HG03095 (cell line): ENCODE measurements around the gene NEDD8.
"Not testable (repeated sequence)": the region's sequence is repeated elsewhere in the genome, so short reads cannot be mapped to it uniquely, and the experiment has no call there.

Experiments
- ATAC-seq: cut with Tn5 transposase; IDR thresholded peaks from one replicate; pipeline ENCODE4 v1.9.1; 2021; ENCODE audit warnings: moderate library complexity; ENCODE audit not compliant: unreplicated experiment

NEDD8 gene

DNA sequence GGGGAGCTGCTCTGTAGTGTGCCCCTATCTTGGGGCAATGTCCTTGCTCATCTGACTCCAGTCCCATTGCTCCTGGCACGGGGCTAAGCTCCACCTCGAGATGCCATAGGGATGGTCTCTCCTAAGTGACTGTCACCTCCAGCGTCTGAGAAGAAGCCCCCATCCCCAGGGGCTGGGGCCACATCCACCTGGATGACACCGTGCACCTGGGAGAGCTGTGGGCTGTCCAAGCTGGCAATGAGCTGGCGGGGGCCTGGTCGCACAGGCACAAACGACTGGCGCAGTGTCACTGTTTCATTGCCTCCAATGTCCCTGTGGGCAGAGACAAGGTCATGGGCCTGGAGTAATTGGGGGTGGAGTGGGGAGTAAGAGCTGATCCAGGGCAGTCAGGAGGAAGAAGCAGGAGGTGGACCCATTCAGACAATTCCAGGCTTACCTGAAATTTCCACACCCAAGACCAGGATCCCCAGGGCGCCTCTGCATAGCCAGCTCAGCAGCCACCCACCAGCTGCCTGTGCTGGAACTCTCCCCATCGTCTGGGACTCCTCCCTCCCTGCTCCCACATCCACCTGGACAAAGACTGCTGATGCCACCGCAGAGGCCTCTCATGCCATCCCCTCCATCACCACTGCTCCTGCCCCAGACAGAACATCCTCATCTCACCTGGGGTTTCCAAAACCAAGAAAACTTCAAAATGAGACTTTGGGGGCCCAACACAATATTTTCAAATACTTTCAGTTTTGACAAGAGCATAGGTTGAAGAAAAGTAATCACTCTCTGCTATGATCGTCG lies 17.3 kb upstream of the NEDD8 start:
- ATAC-seq, result no peak

DNA sequence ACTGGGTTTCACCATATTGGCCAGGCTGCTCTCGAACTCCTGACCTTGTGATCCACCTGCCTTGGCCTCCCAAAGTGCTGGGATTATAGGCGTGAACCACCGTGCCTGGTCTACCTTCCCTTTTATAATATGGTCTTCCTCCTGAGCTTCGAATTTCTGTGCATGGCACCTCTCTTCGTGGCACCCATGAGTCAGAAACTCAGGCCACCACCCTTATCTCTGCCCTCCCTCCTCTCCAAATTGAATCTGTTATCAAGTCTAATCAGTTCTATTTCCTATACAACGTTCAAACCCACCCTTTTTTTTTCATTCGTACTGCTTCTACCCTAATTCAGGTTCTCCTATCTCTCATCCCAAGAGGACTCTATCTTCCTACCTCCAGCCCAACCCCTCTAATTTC lies 15.3 kb upstream of the NEDD8 start:
- no peak for ATAC-seq

DNA sequence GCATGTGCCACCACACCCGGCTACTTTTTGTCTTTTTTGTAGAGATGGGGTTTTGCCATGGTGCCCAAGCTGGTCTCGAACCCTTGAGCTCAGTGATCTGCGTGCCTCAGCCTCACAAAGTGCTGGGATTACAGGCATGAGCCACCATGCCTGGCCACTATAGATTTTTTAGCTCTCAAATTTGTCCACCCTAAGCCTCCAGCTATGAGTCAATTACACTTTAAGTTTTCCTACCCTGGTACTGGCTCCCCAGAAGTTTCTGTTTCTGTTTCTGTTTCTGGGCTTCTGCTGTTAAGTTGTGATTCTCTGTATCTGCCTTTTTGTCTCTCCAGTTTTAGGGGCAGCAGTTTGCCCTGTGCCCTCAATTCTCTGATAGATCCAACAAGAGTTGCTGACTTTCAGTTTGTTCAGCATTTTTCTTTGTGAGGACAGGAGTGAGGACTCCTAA lies 14.6 kb upstream of the NEDD8 start:
- no peak for ATAC-seq

DNA sequence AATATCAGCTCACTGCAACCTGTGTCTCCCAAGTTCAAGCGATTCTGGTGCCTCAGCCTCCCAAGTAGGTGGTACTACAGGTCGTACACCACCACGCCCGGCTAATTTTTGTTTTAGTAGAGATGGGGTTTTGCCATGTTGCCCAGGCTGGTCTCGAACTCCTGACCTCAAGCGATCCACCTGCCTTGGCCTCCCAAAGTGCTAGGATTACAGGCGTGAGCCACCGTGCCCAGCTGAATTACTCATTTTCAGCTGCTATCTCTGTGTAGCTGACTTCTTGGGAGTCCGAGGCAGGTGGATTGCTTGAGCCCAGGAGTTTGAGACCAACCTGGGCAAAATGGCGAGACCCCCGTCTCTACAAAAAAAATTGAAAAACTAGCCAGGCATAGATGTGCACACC lies 13.2 kb upstream of the NEDD8 start:
- ATAC-seq, result not testable (repeated sequence)

DNA sequence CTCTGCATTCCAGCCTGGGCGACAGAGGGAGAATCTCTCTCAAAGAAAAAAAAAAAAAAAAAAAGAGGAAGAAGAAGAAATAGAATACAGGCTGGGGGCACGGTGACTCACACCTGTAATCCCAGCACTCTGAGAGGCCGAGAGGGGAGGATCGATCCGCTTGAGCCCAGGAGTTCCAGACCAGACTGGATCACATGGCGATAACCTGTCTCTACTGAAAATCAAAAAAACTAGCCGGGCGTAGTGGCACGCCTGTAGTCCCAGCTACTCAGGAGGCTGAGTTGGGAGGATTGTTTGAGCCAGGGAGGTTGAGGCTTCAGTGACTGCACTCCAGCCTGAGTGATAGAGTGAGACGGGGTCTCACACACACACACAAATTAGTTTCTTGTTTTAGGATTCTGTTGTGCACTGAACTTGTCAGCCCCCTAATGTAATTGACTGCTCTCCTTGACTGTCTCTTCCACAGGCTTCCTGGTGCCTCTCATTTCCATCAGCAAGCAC lies 11.2 kb upstream of the NEDD8 start:
- ATAC-seq, result no peak

DNA sequence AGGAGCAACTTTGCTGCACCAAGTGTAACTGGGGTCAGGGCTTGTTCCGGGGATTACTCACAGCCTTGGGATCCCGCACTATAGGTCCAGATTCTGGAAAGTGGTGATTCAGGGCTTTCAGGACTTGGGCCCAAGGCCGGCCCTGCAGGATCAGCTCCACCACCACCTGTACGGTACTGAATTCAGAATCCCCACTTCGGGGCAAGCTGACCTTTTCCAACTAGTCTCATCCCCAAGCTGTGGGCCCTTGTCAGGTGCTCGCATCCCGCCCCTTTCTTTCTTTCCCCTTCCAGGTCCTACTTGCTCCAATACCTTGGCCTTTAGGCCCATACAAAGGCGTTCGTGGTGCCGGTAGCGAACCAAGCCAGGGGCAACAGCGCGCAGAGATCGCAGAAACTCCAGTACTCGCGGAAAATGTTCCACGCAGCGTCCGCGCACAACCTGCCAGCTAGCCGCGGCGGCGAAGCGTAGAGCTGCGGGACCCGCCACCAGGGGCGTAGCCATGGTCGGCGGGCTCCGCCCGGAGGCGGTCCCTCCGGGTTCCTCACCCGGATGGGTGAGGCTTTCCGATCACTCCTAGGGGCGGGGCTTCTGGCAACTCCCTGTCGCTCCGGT lies 9.8 kb upstream of the NEDD8 start:
- peak; percentile 81 for ATAC-seq

DNA sequence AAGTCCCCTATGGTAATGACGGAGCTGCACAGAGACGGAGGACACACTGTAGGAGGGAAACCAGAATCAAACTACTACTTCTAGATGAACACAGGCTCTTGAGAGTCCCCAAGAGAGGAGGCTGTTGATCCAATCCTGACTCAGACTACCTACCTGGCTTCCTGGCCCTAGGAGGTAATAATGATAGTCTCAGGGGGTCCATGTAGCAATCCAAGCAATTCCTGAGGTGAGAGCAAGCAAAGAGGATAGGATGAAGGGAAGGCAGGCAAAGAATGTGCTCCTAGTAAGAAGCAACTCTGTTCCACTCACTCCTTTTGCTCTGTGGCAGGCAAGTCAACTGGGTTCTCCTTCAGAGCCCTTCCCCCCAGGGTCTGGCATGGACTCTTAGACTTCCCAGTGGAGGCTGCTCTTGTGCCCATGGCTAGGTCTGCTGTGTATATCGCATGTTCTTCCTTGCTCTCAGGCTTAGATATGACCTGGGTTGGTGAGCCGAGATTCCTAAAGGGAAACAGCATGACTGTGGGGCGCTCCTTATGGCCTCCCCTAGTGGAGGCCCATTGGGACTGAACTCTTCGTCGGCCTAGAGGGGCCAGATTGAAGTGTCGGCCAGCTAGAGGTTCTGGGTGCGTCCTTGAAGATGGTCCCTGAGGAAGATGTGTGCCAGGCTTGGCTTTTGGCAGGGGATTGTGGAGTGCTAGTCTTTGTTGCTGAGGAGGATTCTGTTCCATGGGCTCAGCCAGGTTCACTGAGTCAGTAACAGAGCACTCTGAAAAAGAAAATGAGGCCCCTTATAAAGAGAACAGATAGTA lies 8.1 kb upstream of the NEDD8 start:
- no peak for ATAC-seq

DNA sequence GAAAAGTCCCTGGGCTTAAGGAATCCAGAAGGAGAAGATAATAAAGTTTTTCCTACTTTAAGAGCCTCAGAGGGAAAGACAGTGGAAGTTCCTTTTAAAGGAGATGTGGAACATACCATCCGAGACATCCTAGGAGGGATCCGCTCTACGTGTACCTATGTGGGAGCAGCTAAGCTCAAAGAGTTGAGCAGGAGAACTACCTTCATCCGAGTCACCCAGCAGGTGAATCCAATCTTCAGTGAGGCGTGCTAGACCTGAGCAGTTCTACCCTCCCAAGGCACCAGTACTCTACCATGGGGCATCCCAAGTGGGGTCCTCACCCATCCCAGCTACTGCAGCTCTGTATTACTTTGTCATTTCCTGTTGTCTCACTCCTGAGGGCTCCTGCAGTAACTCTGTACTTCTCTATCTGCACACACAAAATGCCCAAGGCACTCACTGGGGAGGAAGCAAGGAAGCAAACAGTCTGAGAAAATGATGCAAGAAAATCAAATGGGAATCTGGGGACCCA lies 6.4 kb upstream of the NEDD8 start:
- ATAC-seq, result no peak

DNA sequence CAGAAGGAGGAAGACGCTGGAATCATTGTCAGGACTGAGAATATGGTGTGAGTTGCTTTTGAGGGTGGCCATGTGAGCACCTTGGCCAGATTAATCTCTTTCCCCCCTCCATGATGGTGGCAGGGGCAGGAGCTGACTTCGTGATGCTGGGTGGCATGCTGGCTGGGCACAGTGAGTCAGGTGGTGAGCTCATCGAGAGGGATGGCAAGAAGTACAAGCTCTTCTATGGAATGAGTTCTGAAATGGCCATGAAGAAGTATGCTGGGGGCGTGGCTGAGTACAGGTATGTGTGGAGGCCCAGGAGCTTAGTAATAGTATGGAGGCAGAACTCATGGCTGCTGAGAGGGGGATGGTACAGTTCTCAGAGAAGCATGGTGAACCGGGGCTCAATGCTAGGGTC lies 6.0 kb upstream of the NEDD8 start:
- no peak for ATAC-seq

DNA sequence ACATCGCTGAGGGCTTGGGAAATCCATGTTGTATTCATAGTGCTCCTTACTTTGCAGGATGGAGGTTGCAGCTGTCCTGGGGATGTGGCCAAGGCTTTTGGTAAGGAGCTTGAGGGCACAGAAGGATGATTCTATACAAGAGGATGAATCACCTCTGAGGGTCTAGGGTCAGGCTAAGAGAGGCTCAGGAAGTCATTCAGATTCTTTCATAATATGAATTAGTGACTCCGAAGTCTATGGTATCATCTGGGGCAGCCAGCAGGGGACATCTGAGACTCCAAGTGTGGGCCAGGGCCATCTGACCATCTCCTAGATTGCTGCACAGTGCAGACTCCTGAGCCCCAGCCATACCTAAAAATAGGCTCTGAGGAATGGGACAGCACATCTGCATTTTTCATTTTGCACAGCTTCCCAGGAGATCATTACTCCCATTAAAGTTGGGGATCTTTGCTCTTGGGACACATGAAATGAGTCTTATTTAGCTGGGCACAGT lies 5.3 kb upstream of the NEDD8 start:
- ATAC-seq, result no peak

DNA sequence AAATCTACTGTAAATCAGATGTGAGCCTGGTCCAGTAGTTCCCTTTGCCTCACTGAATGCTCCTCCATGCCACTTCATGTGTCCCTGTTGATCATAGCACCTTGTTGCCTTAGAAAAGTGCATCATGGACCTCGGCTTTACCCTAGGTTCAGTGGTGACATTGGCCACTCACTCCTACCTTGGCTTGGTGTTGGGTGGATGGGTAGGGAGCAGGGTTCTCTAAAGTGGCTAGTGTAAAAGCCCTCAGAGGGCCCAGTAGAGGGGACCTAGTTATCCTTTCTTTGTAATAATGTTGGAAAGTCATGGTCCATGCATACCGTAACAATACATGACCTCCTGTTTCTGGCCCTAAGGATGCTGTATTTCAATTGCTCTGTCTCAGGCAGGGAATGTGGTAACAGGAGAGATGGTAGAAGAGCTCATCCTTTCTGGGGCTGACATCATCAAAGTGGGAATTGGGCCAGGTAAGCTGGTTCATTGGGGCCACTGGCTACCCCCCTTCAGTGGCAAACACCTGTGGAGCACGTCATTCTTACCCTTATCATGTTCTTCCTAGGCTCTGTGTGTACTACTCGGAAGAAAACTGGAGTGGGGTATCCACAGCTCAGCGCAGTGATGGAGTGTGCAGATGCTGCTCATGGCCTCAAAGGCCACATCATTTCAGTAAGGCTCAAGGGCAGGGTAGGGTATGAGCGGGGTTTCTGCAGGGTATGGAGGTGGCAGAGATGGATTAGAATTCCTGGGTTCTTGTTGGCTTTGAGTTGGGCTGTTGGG lies 4.7 kb upstream of the NEDD8 start:
- ATAC-seq, result no peak

DNA sequence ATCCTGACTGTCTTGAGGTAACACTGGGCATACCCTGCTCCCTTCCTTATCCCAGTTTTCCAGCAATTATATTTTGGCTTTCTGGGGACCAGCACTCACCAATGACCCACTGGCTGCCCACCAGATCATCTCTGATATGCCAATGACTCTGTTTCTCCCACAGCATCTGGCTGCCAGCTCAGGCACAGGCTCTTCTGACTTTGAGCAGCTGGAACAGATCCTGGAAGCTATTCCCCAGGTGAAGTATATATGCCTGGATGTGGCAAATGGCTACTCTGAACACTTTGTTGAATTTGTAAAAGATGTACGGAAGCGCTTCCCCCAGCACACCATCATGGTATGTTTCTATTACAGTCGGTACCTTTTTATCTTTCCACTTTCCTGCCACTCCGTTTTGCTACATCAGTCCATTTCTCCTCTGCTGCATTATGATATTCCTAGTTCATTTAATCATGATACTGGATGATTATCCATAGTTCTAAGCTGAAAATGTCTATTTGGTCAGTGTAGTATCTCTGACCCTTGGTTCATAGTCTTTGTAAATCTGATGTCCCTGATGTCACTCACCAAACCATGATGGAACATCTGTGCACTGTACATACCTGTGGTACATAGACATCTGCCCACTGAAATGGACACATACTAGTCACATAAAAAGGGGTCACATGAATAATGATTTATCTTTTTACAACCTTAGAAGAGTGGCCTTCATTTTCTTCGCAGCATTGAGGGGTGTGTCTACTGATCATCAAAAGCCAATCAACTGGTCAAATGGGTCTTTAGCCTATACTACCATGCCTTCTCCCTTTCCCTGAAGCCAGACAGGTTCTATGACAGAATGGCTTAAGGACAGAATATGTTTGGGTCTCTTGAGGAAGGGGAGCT lies 3.9 kb upstream of the NEDD8 start:
- no peak for ATAC-seq

DNA sequence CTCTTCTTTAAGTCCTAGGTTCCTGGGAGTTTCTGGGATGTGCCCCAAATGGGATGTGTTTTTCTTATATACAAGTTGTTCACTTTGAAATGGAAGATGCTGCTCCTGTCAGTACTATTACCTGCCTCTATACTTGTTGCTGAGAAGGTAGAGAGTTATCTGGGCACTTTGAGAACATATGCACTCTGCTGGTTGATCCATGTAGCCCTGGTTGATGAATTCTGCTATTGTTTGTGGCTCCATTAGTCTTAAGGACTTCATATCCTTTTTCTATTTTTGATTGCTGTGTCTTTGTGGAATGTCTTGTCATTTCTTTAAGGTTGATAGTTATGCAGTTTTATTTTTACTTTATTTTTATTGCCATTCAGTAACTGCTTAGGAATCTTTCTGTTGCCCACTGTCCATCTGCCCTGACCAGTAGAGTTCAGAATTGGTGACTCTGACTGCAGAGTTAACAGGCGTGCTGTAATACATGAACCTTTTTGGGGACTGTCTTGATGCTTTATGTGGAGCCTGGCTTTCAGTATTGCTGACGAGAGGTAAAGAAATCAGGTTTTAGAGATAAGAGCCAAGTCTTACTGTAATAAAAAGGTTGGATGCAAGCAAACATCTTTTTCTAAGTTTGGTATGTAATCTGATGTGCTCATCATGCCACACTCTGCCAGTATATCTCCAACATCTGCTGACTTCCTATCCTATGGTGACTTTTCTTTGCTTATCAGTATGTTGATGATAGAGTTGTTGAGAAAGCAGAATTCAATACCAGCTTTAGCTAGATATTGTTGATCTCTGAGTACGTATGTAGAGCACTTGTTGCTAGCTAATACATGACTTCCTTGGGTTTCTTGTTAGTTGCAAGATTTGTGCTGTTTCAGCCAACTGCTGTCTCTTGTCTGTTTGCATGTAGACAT lies 2.2 kb upstream of the NEDD8 start:
- no peak for ATAC-seq

DNA sequence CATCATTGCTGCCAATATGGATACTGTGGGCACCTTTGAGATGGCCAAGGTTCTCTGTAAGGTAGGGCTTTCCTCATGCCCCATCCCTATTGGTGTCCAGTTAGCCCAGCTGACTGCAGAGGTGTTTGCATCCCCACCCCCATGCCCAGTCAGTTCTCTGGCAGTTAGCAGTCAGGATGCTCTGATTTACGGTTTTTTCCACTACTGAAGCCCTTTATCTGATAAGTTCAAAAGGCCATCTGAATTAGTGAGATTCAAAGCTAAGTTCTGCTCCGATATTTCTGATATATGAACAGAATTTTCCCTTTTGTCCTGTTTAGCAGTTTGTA lies 1.3 kb upstream of the NEDD8 start:
- no peak for ATAC-seq

DNA sequence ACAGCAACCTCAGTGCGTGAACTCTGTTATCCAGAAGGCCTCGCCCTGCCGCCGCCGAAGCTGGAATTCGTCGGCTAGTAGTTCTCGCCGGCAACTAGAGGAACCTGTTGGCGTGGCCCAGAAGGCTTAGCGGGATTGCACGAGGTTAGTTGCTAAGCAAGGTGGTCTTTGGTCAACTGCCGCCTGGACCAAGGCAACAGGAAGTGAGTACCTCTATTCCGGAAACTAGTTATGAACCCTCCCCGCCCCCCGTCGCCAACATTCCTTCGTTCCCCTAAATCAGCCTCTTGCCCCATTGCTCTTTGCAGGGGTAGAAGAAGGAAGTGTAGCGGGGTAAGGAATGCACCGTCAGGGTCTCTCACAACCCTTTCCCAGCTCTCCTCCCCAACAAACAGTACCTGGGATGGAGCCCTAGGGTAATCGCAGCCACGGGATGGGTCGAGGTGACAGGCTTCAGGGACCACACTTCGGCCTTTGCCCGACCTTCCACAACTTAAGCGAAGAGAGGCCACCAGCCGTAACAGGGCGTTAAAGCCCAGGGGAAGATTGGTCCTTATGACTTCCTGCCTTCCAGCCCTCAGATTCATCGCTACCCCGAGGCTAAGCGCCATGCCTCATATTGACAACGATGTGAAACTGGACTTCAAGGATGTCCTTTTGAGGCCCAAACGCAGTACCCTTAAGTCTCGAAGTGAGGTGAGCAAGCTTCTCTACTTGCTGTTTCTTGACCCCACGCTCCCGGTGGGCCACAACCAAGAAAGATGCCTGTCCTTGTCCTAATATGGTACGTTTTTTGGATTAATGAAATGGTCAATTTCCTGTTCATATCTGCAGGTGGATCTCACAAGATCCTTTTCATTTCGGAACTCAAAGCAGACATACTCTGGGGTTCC lies 724 bp upstream of the NEDD8 start, which contains the start of gene GMPR2:
Gene GMPR2 (plus strand): TSS at position 285 of the 893 bp plus-strand sequence. CDS start 325 bp downstream, at position 610.
- ATAC-seq, result peak; percentile 46

DNA sequence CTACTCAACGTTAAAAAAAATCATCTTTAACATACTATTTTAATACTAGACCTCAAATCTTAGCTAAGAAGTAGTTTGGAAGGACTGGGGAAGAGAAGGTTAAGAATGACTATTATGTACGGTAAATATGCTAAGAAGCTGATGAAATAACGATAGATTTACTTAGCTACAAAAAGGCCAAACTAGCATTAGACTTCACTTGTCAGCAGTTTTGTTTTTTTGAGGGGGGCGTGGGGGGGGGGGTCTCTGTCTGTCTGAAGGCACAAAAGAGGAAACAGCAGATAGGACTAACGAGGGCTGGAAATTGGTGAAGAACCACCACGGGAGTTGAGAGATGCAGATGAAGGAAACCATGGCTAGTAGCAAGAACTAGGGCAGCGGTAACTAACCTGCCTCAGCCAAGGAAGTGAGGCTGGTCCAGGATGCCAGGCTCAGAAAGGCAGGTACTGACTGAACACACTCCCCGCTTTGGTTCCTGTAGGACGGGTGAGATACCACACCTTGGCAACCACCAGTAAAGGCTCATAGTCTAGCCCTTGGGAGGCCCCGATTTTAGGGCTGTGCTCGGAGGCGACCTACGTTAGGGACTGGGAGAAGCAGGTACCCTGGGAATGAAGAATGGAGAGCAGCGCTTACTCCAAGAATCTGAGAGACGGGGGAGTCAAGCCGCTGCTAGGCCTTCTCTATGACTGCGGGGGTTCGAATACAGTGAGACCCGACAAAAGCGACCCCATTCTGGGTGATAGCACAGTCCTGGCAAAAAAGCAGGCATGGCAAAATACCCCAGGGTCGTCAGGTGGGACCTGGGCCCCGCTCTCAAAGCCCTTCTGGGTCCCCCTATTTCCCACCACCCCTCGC lies 675 bp downstream of the NEDD8 start:
- no peak for ATAC-seq

DNA sequence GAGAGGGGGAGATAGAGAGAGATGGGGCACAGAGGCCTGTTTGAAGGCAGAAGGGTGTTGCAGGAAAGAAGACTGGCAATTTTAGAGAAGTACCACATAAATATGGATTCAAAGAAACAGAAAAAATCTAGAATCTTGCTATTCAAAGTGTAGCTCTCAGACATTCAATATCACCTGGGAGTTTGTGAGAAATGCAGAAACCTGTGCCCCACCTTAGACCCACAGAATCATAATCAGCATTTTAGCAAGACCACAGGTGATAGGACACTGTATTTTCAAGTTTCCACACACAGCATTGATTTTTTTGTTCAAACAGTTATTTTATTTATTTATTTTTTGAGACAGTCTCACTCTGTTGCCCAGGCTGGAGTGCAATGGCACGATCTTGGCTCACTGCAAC lies 3.3 kb downstream of the NEDD8 start:
- ATAC-seq, result no peak
